T1000 (cell line): ENCODE data around the gene PTPRC.

Source experiments
- DNase-seq: peaks from one replicate; lab custom pipeline; 2025; ENCODE audit warnings: mixed read lengths; lab: John Stamatoyannopoulos, UW

Gene PTPRC

GRCh38 chr1:198643808-198644207, 5.0 kb downstream of the PTPRC start:
- DNase-seq = no peak

- DNase-seq = no peak
These were observed 8.2 kb downstream of the PTPRC start for GRCh38 chr1:198647055-198647454.

- no peak for DNase-seq
These were observed 9.8 kb downstream of the PTPRC start for GRCh38 chr1:198648592-198648991.

- DNase-seq = no peak
These were observed 10.6 kb downstream of the PTPRC start for GRCh38 chr1:198649232-198649967.

- DNase-seq = no peak
These were observed 11.1 kb downstream of the PTPRC start for GRCh38 chr1:198649968-198650338.

GRCh38 chr1:198650506-198650905, 11.7 kb downstream of the PTPRC start:
- no peak for DNase-seq

- no peak for DNase-seq
These were observed 13.0 kb downstream of the PTPRC start for GRCh38 chr1:198651650-198652400.

GRCh38 chr1:198653808-198654413, 15.1 kb downstream of the PTPRC start:
- no peak for DNase-seq

- no peak for DNase-seq
These were observed 16.8 kb downstream of the PTPRC start for GRCh38 chr1:198655459-198656121.

GRCh38 chr1:198656500-198656932, 17.7 kb downstream of the PTPRC start:
- no peak for DNase-seq

- peak; percentile 37 for DNase-seq
These were observed 18.8 kb downstream of the PTPRC start for GRCh38 chr1:198657550-198658064.

GRCh38 chr1:198660341-198661261, 21.8 kb downstream of the PTPRC start:
- no peak for DNase-seq

GRCh38 chr1:198662821-198663220, 24.0 kb downstream of the PTPRC start:
- DNase-seq = no peak

GRCh38 chr1:198664068-198664788, 25.4 kb downstream of the PTPRC start:
- no peak for DNase-seq

GRCh38 chr1:198667186-198667585, 28.3 kb downstream of the PTPRC start:
- DNase-seq = no peak

- DNase-seq = no peak
These were observed 29.0 kb downstream of the PTPRC start for GRCh38 chr1:198667807-198668206.

- DNase-seq = peak; percentile 68
These were observed 30.3 kb downstream of the PTPRC start for GRCh38 chr1:198669023-198669698.

- no peak for DNase-seq
These were observed 30.9 kb downstream of the PTPRC start for GRCh38 chr1:198669771-198670170.

GRCh38 chr1:198671136-198671535, 32.3 kb downstream of the PTPRC start:
- no peak for DNase-seq

- no peak for DNase-seq
These were observed 33.3 kb downstream of the PTPRC start for GRCh38 chr1:198672124-198672523.
